Measurements from ENCODE around the gene MCRIP1. TPM values are rescaled to one million over a fixed set of nuclear protein-coding genes. Genes with fewer than 3 reads are reported as not detected.

Gene MCRIP1
- total and polyA plus RNA-seq, 2 experiments from 2014 or later, result 66.1 to 118 TPM

- Histone ChIP-seq H3K27ac (no peak overlapping the region), H4K20me1 (ENCODE audit: insufficient read depth, poor library complexity, severe bottlenecking) (no peaks in the 10 kb centered on the region), H3K79me2 (peaks cover 10% of the 10 kb centered on the region), H3K4me3 (no peak overlapping the region), H3K4me1 (ENCODE audit: insufficient read depth) (peaks cover 2% of the 10 kb centered on the region), H3K9me3 (ENCODE audit: low read depth) (no peaks in the 10 kb centered on the region), H3K36me3 (replicated peaks; ENCODE audit: insufficient read depth, low read depth) (peaks cover 7% of the 10 kb centered on the region), H3K4me2 (no peak overlapping the region), H3K9me2 (replicated peaks; ENCODE audit: insufficient read depth) (no peaks in the 10 kb centered on the region), H3K27me3 (no peaks in the 10 kb centered on the region), H2AFZ (no peak overlapping the region)
- DNase-seq (ENCODE audit: low spot score), result no peak
- 97% methylated on average over 5 of the region's 5 CpGs for WGBS (ENCODE audit: low lambda C conversion rate, missing lambda C conversion rate)
- TF ChIP-seq, protein P1, sequence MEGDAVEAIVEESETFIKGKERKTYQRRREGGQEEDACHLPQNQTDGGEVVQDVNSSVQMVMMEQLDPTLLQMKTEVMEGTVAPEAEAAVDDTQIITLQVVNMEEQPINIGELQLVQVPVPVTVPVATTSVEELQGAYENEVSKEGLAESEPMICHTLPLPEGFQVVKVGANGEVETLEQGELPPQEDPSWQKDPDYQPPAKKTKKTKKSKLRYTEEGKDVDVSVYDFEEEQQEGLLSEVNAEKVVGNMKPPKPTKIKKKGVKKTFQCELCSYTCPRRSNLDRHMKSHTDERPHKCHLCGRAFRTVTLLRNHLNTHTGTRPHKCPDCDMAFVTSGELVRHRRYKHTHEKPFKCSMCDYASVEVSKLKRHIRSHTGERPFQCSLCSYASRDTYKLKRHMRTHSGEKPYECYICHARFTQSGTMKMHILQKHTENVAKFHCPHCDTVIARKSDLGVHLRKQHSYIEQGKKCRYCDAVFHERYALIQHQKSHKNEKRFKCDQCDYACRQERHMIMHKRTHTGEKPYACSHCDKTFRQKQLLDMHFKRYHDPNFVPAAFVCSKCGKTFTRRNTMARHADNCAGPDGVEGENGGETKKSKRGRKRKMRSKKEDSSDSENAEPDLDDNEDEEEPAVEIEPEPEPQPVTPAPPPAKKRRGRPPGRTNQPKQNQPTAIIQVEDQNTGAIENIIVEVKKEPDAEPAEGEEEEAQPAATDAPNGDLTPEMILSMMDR (IDR thresholded peaks at IDR 0.05; ENCODE audit: poor library complexity), result no peak
- TF ChIP-seq EZH2phosphoT487 (IDR thresholded peaks at IDR 0.05; ENCODE audit: low read depth, severe bottlenecking, unreplicated experiment) (no peak), EZH2 (IDR thresholded peaks at IDR 0.05; ENCODE audit: borderline replicate concordance) (no peak)
Observed at GRCh38 chr17:81877569-81877968, 44.5 kb upstream of the MCRIP1 start.

DNA sequence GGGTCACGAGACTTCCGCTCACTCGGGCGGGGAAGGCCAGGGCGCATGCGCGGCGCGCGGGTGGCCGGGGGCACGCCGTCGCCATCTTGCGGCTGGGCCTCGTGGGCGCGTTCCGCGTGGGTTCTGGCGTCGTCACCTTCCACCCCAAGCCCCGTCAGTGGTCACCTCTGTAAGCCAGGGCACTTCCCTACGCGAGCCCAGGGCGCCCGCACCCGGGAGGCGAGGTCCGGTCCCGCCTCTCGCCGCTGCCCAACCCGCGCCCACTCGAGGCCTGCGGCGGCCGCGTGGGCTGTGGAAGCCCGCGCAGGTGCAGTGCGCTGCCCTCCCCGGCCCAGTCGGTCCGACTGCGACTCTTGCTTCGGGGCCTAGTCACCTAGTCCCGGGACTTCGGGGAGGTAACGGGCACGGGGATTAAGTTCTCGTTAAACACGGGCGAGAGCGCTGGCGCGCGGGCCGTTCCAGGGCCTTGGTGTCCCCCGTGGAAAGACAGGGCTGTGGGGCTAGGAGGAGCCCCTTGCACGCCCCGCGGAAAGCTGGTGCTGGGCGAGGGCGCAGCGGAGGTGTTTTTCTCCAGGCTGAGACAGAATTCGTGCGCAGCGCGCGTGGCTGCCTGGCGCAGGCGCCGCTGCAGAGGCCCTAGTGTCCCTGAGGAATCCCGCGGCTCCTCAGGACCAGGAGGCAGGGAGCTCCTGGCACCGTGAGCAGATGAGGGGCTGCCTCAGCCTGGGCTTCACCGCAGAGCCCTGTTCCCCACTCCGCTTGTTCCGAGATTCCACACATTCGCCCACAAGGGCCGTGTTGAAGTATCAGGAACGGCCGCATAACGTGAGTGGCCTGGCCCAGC is 38.5 kb upstream of the MCRIP1 start:
- Histone ChIP-seq H3K9me2 (replicated peaks; ENCODE audit: insufficient read depth) (no peaks in the 10 kb centered on the region), H2AFZ (peak overlapping the region; percentile 99), H3K79me2 (peaks cover 36% of the 10 kb centered on the region), H3K9me3 (ENCODE audit: low read depth) (no peaks in the 10 kb centered on the region), H4K20me1 (ENCODE audit: insufficient read depth, poor library complexity, severe bottlenecking) (peaks cover 23% of the 10 kb centered on the region), H3K4me2 (peak overlapping the region; percentile 95), H3K4me1 (ENCODE audit: insufficient read depth) (peaks cover 43% of the 10 kb centered on the region), H3K36me3 (replicated peaks; ENCODE audit: insufficient read depth, low read depth) (no peaks in the 10 kb centered on the region), H3K27me3 (no peaks in the 10 kb centered on the region), H3K27ac (peak overlapping the region; percentile 99), H3K4me3 (peak overlapping the region; percentile 88)
- TF ChIP-seq EZH2phosphoT487 (IDR thresholded peaks at IDR 0.05; ENCODE audit: low read depth, severe bottlenecking, unreplicated experiment), result no peak
- TF ChIP-seq, protein P1 (IDR thresholded peaks at IDR 0.05; ENCODE audit: poor library complexity), result peak; percentile 33
- TF ChIP-seq EZH2 (IDR thresholded peaks at IDR 0.05; ENCODE audit: borderline replicate concordance), result no peak
- peak; percentile 96 for DNase-seq (ENCODE audit: low spot score)
- WGBS (ENCODE audit: low lambda C conversion rate, missing lambda C conversion rate), result 2% methylated on average over 84 of the region's 86 CpGs

GRCh38 chr17:81870981-81871386 is 37.9 kb upstream of the MCRIP1 start, which contains the start of gene ARHGDIA:
TSS of gene ARHGDIA (minus strand) at chr17:81871337. CDS start at chr17:81869930, 1,407 bp downstream.
- Histone ChIP-seq H3K27ac (peak within 1 kb of the TSS; percentile 99), H2AFZ (peak within 1 kb of the TSS; percentile 99), H3K9me3 (ENCODE audit: low read depth) (no peaks in the 10 kb centered on the region), H3K79me2 (peaks cover 38% of the 10 kb centered on the region), H3K4me3 (peak within 1 kb of the TSS; percentile 97), H3K27me3 (no peaks in the 10 kb centered on the region), H3K4me2 (peak within 1 kb of the TSS; percentile 96), H4K20me1 (ENCODE audit: insufficient read depth, poor library complexity, severe bottlenecking) (peaks cover 23% of the 10 kb centered on the region), H3K36me3 (replicated peaks; ENCODE audit: insufficient read depth, low read depth) (no peaks in the 10 kb centered on the region), H3K9me2 (replicated peaks; ENCODE audit: insufficient read depth) (no peaks in the 10 kb centered on the region), H3K4me1 (ENCODE audit: insufficient read depth) (peaks cover 48% of the 10 kb centered on the region)
- 0% methylated on average over 16 of the region's 64 CpGs for WGBS (ENCODE audit: low lambda C conversion rate, missing lambda C conversion rate)
- DNase-seq (ENCODE audit: low spot score), result no peak
- TF ChIP-seq, protein P1 (IDR thresholded peaks at IDR 0.05; ENCODE audit: poor library complexity), result no peak
- no peak for TF ChIP-seq EZH2 (IDR thresholded peaks at IDR 0.05; ENCODE audit: borderline replicate concordance)
- no peak for TF ChIP-seq EZH2phosphoT487 (IDR thresholded peaks at IDR 0.05; ENCODE audit: low read depth, severe bottlenecking, unreplicated experiment)
